Left lobe of liver (tissue), 2 donors: ENCODE data around the gene SRC. TPM values are rescaled to one million over a fixed set of nuclear protein-coding genes. Genes with fewer than 3 reads are reported as not detected.
A peak's percentile ranks its signal among the peaks of the same experiment; 100 is the strongest.

ENCODE experiments used
- ATAC-seq: fragments of 200-7000 bp; cut with Tn5 transposase; one replicate; pipeline ENCODE4 v1.9.1; 2020; ENCODE audit warnings: mild to moderate bottlenecking, moderate library complexity
- DNase-seq: peaks from one replicate; pipeline ENCODE4 v3.0.0-alpha.2; 2020; ENCODE audit warnings: low spot score
- total RNA-seq: library from RNA; stranded (reverse); gene quantifications from one replicate; pipeline ENCODE4 v1.2.1, GENCODE V29; 2021
- donor health status: DM: no; HTN: no; CAD: no; lungs with moderate emphysema.
- donor health status: DM: no; HTN: yes; CAD: no.

The SRC gene
- total RNA-seq, 1 donor from 2014 or later, result 9.6 TPM

DNA sequence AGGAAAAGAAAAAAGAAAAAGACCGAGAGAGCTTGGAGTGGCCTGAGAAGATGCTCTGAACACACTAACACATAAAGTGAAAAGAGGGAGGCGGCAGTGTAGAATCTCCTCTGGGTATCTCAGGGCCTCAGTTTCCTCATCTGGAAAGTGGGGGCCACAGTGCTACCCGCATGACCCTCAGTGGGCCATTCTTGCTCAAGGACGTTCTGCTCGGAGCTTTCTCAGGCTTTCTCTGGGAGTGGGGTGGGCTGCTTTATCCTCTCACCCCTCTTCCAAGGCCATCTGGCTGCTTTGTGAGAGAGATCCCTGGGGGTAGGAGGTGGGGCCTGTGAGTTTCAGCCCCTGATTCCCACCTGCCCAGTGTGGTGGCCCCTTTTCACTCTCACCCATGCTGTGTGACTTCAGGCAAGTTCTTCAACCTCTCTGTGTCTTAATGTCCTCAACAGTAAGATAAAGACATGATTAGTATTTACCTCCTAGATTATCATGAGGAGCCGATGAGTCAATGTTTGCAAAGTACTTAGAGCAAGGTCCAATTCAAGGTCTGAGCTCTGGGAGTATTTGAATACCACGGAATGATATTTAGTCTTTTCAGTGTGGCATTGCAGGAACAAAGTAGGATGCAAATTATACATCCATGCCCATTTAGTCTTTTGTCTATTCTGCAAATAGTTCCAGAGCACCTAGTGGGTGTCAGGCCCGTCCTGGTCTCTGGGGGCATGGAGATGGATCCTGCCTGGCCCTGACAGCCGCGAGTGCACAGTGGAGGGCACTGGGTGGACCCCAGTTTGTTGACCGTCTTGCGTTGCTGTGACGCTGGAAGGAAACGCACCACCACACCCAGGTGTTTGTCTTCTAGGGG, 34.3 kb downstream of the SRC start:
- DNase-seq, result no peak
- ATAC-seq, result peak; percentile 22

DNA sequence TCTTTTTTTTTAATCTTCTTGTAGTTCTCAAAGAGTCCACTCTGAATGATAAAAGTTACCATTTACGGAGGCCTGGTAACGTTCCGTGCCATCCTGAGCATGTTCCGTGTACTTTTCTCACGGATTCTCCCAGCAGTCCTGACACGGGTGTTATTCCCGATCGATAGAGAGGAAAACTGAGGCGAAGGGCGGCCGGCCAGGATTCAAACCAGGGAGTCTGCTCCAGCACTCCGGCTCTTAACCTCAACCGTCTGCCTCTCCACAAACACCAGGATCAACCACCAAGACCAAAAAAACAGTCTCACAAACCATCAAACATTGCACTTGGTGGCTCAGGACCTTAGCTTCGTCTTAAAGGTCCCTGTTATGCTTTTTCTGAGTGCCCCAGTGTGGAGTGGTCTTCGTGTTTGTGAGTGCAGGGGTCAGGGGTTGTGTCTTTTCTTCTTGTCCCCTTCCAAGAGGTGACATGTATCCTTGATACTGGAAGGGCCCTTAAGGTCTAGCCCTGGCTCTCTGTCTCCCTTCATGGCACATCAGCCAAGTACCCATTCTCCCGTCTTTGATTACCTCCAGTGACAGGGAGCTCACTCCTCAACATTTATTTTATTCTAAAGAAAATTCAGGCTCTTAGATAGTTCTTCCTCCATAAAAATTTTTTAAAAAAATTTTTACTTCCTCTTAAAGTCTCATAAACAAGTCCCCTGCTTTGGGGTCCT, 35.1 kb downstream of the SRC start:
- DNase-seq (no peak), ATAC-seq (no peak)

DNA sequence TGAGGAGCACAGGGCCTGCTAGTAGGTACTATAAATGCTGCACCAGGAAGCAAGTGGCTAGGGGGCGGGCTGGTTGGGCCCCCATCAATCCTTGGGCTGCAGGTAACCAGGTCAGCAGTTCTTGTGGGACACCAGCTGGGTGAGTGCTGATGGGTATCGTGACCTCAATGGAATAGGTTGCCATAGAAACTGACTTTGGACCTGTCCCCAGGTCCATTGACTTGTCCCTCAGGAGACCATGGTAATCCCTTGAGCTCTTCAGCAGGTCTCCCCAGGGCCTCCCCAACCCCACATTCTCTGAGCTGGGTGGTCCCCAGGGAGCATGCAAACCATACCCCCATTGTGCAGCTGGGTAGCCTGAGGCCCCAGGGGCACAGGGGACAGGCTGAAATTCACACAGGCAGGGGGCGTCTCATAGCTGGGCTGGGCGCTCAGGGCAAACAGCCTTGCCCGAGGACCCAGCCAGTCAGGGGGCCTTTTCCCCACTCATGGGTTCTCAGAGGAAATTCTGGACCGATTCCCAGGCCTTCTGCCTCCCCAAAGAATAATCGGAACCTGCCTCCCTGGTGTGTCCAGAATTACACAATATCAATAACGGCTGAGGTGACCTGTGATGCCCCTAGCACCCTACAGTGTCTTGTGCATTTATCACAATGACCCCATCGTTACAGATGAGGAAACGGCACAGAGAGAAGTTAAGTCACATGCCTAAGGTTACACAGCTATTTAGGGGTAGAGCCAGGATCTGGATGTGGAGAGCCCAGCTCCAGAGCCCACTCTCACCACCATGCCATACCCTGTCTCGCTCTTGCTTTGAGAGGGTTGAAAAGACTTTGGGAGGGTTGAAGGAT, 35.9 kb downstream of the SRC start:
- ATAC-seq, result peak; percentile 29
- no peak for DNase-seq

DNA sequence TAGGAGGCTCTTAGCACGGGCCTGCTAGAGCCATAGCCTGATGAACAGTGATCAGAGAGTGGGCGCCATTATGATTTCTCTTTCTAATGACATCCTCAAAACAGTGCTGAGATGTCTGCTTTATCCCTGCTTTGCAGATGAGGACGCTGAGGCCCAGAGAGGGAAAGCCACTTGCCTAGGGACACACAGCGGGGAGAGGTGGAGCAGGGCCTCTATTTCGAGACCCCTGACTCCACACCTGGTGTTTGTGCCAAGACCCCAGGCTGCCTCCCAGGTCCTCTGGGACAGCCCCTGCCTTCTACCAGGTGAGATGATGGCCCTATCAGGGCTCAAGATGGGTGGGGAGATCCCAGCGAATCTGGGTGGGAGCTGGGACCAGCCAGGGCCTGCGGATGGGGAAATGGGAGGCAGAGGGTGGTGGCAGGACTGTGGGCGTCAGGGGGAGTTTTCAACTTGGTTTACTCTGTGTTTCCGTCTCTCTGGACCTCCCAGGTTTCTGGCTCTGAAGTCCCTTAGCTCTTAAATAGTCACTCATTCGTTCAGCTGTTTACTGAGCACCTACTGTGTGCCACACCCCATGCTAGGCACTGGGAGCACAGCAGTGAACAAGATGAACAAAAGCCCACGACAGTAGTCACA, 36.7 kb downstream of the SRC start:
- ATAC-seq, result no peak

DNA sequence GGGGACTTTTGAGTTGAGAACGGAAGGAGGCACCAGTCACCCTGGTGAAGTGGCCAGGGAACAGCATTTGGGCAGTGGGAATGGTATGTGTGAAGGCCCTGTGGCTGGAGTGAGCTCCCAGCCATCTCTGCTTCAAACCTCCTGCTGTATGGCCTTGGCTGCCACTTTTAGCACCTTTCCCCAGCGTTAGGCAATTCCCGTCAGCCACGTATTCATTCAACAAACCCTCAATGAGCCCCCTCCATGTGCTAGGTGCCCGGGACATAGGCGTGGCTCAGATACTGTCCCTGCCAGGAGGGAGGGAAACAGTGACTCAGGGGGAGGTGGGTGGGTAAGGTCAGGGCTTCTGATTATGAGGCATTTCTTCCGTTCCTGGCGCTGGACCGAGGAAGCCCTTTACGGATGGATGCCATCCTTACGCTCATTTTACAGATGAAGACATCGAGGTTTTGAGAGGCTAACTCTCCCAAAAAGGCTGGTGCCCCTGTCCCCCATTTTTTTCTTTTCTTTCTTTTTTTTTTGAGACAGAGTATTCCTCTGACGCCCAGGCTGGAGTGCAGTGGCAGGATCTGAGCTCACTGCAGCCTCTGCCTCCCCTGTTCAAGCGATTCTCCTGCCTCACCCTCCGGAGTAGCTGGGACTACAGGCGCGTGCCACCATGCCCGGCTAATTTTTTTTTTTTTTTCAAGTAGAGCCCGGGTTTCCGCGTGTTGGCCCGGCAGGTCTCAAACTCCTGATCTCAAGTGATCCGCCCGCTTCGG, 37.5 kb downstream of the SRC start:
- DNase-seq, result no peak
- no peak for ATAC-seq

More for the DNA sequence above, 36.7 kb downstream of the SRC start:
- no peak for DNase-seq

DNA sequence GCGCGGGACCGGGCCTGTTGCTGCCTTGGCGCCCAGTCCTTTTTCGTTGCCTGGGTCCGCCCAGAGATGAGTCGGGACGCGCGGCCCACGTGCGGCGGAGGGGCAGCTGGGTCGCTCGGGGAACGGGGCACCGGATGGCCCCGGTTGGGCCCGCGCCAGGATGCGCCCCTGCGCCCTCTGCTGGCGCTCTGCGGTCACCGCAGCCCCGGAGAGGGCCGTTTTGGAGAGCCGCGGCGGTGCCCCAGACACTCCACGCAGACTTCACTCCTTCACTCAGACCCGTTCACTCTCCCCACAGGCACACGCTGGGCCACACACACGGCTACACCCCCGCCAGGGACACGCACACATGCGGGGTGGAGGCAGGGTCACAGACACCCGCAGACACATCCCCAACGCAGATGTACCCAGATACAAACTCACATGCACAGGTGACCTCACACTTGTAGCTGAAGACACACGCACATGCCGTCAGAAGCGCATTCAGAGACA, 38.8 kb downstream of the SRC start:
- DNase-seq (peak; percentile 67), ATAC-seq (peak; percentile 88)

DNA sequence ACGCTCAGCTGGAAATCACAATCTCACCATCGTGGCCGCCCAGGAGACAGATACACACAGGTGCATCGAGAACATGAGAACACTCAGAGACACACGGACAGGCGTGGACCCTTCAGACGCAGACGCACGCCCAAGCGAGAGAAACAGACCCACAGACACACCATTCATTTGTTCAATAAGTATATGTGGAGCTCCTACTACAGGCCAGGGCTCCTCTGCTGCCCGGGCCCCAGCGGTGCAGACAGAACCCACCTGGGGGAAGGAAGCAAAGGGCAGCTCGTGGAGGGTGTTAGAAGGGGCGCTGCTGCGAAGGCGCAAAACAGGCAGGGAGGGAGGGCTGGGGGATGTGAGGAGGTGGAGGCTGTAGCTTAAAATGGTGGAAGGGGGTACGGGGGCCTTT, 39.2 kb downstream of the SRC start:
- DNase-seq (no peak), ATAC-seq (no peak)

DNA sequence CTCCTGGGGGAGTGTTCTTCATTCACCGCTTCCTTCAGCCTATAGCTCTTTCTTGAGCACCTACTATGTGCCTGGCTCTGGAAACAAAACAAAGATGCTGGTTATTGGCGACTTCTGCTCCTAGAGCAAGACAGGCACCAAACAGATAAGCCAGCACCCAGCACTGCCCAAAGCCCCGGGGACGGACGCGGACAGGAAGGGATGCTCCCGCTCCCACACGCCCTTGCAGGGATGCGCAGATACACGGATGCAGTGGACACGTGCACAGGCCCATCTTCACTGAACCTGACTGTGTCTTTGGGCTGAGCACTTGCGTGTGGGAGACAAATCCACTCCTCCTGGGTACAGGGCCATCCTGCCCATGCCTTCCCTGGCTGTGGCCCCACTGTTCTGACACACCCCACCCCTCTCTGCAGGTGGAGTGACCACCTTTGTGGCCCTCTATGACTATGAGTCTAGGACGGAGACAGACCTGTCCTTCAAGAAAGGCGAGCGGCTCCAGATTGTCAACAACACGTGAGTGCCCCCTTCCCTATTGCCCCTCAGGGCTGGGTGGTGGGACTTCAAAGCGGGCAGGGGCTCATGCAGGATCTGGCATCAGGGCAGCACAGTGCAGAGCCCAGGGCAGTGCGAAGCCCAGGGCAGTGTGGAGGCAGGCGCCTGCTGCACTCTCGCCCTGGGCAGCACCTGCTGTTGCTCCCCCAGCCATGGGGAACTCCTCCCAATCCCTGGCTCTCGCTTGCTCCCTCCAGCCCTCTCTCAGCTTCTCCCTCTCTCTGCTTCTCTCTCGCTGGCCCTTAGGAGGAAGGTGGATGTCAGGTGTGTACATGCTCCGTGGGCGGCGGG, 39.9 kb downstream of the SRC start:
- DNase-seq (no peak), ATAC-seq (no peak)

DNA sequence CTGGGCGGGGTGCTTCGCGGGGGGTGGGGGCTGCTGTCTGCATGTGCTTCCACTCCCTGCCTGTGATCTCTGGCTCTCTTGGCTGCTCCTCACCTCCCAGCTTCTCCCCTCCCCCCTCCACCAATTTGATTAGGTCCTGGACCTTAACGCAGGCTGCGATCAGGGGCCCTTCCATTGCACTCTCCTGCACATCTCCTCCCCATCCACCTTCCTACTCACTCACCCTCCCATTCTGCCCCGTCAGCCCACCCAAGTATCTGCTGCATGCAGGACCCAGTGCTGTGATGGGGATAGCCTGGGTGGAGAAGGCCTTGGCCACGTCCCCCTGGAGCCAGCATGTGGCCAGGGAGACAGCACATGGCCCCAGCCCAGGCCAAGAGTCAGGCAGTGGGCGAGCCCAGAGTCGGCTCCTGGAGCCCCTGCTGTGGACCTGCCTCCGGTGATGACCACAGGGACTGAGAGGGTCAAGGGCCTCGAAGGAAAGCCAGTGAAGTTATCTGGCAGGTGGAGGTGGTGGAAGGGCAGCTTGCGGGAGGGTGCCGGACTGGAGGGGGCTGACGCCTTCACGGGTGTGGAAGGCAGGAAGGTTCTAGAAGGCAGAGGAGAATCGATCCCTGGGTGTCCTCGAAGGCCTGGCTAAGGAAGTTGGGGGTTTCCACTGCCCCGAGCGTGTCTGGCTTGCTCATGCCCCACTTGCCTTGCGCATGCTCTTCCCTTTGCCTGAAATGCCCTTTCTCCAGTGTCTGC, 40.7 kb downstream of the SRC start:
- ATAC-seq, result no peak
- DNase-seq, result no peak

DNA sequence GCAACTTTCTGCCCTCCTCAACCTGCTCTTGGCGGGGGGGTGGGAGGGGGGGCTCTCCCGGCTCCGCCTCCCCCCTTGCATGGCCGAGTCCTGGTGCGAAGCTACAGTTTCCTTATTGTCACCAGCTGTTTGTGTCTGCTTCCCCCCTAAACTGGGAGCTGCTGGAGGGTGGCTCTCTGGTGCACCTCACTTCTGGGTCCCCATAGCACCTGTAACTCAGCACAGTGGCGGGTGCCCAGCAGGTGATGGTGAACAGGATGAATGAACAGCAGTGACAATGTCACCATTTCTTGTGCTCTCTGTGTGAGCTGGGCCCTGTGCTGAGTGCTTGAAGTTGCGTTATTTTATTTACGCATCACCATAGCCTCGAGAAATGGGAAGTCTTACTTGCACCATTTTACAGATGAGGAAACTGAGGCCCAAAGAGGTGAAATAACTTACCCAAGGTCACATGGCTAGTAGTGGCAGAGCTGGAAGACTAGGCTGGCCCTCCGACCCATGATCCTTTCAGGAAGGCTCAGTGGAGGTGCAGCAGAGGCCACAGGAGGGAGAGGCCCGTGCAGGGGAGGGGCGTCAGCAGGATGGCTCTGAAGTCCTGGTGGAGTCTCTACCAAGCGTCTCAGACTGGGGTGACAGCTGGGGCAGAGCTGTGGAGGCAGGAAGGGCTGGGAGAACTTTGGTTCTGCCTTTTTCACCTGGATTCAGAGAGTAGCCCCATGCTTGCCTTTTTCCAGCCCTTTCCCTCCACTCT, 41.8 kb downstream of the SRC start:
- no peak for DNase-seq
- ATAC-seq, result no peak

DNA sequence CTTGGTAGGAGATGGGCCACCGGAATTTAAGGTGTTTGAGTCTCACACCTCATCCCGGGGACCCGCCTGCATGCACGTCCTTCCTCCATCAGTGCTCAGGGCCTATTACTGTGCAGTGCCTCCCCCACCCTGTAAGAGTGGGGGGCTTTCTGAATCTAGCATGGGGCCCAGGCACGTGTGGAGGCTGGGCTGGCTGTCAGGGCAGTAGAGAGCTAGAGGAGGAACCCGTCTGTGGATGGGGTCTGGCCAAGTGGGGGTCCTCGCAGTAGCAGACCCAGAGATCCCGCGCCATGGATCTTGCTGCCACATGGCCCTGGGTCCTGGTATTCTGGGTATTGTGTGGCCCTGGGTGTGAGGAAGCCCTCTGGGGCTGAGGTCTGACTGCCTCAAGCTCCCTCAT, 42.9 kb downstream of the SRC start:
- DNase-seq, result no peak
- no peak for ATAC-seq

DNA sequence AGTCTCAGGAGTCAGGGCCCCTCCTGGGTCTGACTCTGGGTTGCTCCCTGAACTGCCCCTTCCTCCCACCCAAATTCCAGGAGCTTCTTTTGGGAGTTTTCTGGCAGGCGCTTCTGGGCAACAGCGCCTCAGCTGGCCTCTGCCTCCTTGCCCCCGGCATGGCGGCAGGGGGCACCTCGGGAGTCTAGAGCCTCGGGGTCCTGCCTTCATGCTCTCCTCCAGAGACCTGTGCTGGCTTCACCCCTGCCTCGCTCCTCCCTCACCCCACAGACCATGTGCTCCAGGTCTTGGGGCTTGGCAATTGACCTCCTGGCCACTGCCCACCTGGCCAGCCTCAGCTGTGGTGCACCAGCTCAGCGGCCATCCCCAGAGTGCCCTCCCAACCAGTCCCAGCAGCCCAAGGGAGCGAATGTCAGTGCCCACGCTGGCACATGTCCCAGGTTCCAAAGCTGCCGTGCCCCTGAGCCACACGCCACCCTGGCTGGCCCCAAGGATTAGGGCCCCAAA, 43.4 kb downstream of the SRC start:
- ATAC-seq, result no peak
- DNase-seq, result no peak

DNA sequence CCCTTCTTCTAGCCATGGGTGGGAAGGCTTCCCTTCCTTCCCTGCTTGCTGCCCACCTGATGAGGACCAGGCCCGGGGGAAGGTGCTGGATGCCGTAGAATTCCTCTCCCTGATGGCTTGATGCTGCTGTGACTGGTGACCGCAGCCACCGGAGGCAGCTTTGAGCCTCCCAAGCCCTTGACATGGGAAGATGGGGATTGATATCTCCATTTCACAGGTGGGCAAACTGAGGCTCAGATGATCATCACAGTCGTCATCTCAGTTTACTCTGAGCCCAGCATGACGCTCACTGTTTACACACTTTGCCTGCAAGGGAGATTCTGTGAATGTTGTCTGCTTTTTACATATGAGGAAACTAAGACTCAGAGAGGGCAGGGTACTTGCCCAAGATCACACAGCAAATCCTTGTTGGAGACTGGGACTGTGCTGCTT, 43.9 kb downstream of the SRC start:
- ATAC-seq (no peak), DNase-seq (no peak)

DNA sequence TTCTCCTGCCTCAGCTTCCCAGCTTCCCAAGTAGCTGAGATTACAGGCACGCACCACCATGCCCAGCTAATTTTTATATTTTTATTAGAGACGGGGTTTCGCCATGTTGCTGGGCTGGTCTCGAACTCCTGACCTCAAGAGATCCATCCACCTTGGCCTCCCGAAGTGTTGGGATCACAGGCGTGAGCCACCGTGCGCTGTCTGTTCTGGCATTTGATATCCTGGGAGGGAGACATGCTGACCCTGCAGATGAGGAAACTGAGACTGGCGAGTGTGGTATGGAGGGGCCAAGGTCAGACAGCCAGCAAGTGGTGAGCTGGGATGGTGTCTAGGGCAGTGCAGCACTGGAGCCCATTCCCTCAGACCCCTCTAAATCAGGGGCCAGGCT, 44.6 kb downstream of the SRC start:
- no peak for ATAC-seq

DNA sequence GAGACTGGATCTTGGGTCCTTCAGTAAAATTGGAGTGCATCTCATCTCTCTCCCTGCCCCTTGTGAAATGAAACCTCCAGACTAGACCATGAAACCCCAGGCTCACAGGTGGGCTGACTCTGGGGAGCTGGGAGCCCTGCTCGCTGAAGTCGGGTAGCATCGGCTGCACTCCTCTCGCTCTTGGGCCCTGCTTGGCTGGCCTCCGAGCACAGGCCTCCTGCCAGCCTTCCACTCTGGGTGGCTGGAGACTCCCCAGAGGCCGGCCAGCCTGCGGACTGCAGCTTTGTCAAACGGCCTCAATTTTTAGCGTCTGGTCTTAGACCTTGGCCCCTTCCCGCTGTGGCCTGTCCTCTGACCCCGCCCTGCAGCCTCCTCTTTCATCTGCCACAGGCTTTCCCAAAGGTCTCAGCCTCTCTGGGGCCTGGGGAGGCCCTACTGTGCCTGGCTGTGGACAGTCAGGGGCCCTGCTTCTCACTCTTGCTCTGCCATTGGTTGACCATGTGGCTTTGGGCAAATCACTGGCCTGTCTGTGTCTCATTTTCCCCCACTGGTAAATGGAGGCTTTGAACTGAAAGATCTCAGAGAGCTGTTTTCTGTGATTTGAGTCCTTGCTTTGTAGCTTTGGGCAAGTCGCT, 45.1 kb downstream of the SRC start:
- DNase-seq, result no peak
- no peak for ATAC-seq

More for the DNA sequence above, 44.6 kb downstream of the SRC start:
- DNase-seq, result no peak

DNA sequence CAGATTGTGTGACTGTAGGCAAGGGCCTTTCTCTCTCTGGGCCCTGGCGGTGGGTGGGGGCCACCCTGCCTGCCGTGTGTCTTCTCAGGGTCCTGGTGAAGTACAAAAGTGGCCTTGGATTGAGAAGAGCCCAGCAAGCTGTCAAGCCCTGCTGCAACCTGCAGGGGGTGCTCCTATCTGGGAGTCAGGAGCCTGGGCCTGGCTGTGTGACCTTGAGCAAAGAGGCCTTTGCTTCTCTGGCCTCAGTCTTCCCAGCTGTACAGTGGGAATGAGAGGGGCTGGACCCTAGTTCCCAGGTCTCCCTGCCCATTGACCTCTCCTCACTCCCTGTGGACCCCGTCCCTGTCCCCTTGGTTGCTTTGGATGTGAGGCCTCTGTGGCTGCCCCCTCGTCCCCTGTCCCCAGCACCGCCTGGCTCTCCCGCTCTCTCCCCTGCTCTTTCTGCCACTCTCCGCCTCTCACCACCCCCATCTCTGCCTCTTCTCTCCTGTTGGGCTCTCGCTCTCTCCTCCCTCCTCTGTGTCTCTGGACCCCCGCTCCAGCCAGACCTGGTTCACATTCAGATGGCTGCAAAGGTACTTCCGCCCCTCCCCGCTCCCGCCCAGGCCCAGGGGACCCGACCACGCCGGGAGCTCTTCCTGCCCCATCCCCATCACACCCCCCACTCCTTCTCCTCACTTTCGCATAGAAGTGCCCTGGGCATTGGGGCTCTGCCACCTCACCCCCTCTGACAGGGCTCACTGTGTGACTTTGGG, 46.7 kb downstream of the SRC start:
- DNase-seq (no peak), ATAC-seq (peak; percentile 19)
